Skin epidermis (tissue), 12 donors: ENCODE data around the gene RCC2.

Experiments
- H3K27ac ChIP-seq, 21 experiments: fragments of 200-600 bp; sonication (generic) in 11 of 21; one replicate each; pipeline ENCODE4 v1.5.0; 2020; ENCODE audit warnings: mild to moderate bottlenecking in 3 of 21, inconsistent platforms in 2 of 21, moderate library complexity in 2 of 21
- H3K4me3 ChIP-seq, 7 experiments: fragments of 200-600 bp; sonication (generic) in 2 of 7; one replicate each; pipeline ENCODE4 v1.5.0; 2020; ENCODE audit warnings: inconsistent platforms in 2 of 7, mild to moderate bottlenecking in 2 of 7, moderate library complexity in 1 of 7

RCC2 gene

DNA sequence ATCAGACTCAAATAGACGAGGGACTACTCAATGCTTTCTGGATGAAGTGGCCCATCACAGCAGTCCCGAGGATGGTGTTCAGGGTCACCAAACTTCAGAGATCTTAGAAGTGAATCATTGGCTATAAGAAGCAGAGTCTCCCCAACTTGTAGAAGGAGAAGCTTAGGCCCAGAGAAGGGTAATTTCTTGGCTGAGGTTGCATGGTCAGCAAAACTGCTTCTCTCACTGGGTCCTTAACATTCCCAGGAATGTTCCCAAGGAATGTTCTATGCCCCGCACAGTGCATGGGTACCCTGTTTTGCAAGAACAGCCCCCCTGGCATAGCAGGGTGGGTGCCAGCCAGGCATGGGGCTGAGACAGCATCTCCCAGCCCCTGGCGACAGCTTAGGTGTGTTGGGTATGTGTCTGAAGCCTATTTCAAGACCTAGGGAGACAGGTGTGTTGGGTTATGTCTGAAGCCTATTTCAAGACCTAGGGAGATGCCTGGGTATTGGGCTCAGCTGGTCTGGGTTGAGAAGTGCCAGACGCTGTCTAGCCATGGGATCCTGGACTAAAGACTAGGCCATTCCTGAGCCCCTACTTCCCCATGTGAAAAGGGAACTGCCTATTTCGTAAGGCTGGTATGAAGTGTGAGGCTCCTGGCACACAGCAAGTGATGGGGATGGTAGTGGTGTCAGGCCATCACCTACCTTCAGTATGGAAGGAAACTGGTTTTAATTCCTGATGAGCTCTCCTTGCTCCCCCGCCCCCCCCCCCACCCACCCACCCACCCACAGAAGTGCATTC, 41.4 kb downstream of the RCC2 start:
- H3K4me3 ChIP-seq = no peak overlapping the region
- H3K27ac ChIP-seq = no peak overlapping the region

- no peak overlapping the region for H3K27ac ChIP-seq
- H3K4me3 ChIP-seq = no peak overlapping the region
These were observed 46.2 kb downstream of the RCC2 start for GRCh38 chr1:17393230-17393629.

DNA sequence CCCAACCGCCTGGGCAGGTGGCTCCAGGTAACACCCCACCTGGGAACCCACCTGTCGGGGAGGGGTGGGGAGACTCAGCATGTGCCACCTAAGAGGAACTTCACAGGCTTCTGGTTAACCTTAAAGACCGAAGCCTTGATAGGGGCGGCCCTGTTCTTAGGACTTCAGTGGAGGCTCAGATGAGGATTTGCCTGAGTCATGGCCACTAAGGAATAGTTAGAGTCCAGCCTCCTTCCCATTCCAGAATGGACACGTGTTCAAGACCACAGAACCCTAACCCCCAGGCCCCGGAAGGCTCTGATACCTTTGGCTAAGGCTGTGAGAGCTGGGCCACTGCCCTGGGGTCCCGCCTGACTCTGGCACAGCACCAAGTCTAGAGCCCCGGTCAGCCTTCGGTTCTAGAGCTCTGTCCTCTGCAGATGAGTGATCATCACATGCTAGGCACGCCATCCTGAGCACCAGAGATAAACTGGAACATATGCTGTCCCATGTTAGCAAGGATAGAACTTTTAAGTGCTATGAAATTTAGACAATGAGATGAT, 47.2 kb downstream of the RCC2 start:
- Histone ChIP-seq H3K27ac (no peak overlapping the region), H3K4me3 (no peak overlapping the region)

GRCh38 chr1:17381161-17381560, 58.3 kb downstream of the RCC2 start:
- no peak overlapping the region for H3K4me3 ChIP-seq
- H3K27ac ChIP-seq = no peak overlapping the region

DNA sequence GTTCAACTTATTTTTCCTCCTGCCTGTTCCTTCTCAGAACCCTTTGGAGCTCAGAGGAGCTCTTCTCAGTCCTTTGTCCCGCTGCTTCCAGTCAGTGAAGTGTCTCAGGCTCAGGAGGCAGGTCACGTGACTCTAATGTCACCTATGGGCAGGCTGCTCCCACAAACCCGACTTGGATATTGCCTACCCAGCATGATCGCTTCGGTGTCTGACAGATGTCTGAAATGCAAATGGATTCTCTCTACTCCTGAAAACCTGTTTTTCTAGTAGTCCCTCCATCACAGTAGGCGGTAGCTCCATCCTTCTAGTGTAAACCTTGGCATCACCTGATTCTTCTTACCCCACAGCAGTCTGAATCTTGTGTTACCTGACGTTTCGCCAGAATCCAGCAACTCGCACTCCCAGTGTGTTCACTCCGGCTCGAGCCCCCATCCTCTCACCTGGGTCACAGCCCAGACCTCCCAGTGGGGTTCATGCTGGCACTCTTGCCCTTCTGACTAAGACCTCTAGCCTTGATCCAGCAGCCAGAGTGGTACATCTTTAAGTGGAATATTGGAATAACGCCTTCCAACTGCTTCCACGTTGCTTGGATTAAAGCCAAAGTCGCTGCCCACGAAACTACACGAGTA, 62.0 kb downstream of the RCC2 start:
- Histone ChIP-seq H3K27ac (peak overlapping the region in 2 of 21 experiments; percentile 7 to 63), H3K4me3 (no peak overlapping the region)

GRCh38 chr1:17375651-17376050, 63.8 kb downstream of the RCC2 start:
- Histone ChIP-seq H3K4me3 (no peak overlapping the region), H3K27ac (no peak overlapping the region)

- no peak overlapping the region for H3K4me3 ChIP-seq
- H3K27ac ChIP-seq = no peak overlapping the region
These were observed 66.5 kb downstream of the RCC2 start for GRCh38 chr1:17372955-17373354.

DNA sequence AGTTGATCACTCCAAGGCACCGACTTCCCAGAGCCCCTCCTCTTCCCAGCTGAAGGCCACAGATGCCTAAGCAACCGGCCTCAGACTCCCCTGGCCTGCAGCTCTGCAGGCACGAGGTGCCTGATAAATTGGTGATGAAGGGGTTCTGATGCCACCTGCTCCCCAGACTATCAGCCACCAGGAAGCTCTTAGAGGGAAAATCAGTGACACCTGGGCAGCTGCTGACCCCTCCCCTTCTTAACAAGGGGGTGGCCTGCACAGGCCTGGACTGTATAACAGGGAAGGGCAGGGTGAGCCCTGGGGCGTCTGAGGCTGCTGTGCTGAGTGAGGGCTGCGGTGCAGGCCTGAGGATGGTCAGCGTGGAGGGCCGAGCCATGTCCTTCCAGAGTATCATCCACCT, 67.6 kb downstream of the RCC2 start, which contains the start of gene PADI6:
PADI6 (plus strand) TSS at position 301 of the 400 bp plus-strand sequence; CDS start at position 351, 50 bp downstream.
- Histone ChIP-seq H3K4me3 (no peak within 1 kb of the TSS), H3K27ac (no peak within 1 kb of the TSS)

DNA sequence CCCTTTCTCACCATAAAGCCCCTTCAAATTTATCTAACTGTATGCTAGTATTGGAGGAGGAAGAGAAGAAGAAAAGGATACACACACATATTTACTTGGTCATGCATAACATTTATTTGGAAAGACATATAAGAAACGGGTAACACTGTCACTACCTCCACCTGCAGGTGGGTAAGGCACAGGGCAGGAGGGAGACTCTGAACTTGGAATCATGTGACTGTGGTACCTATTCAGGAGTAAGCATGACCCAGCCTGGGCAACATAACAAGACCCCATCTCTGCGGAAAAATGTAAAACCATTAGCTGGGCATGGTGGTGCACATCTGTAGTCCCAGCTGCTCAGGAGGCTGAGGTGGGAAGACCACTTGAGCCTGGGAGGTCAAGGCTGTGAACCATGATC, 68.9 kb downstream of the RCC2 start:
- no peak overlapping the region for H3K27ac ChIP-seq
- H3K4me3 ChIP-seq = no peak overlapping the region

- Histone ChIP-seq H3K4me3 (no peak overlapping the region), H3K27ac (no peak overlapping the region)
These were observed 70.0 kb downstream of the RCC2 start for GRCh38 chr1:17369466-17369865.

GRCh38 chr1:17365293-17365692, 74.2 kb downstream of the RCC2 start:
- no peak overlapping the region for H3K27ac ChIP-seq
- H3K4me3 ChIP-seq = no peak overlapping the region

DNA sequence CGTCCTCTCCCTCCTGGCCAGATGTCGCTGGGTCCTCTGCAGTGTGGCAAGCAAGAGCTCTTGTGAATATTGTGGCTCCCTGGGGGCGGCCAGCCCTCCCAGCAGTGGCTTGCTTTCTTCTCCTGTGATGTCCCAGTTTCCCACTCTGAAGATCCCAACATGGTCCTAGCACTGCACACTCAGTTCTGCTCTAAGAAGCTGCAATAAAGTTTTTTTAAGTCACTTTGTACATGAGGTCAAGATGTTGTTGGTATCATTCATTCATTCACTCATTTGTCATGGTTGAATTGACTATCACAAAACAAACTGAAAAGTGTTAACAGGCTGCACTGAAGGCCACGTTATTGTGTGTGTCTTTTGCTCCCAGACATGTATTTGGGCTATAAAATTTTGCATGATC, 75.7 kb downstream of the RCC2 start:
- Histone ChIP-seq H3K4me3 (no peak overlapping the region), H3K27ac (no peak overlapping the region)

DNA sequence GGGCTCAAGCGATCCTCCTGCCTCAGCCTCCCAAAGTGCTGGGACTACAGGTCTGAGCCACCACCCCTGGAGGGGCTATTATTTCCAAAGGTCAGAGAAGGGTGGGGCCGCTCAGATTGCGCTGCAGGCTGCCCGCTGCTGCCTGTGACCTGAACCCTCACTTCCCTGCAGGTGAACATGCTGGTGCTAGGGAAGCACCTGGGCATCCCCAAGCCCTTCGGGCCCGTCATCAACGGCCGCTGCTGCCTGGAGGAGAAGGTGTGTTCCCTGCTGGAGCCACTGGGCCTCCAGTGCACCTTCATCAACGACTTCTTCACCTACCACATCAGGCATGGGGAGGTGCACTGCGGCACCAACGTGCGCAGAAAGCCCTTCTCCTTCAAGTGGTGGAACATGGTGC, 76.1 kb downstream of the RCC2 start:
- Histone ChIP-seq H3K4me3 (no peak overlapping the region), H3K27ac (no peak overlapping the region)

GRCh38 chr1:17361687-17362086, 77.8 kb downstream of the RCC2 start:
- no peak overlapping the region for H3K27ac ChIP-seq
- H3K4me3 ChIP-seq = no peak overlapping the region

GRCh38 chr1:17360272-17360956, 79.1 kb downstream of the RCC2 start:
- no peak overlapping the region for H3K27ac ChIP-seq
- no peak overlapping the region for H3K4me3 ChIP-seq

DNA sequence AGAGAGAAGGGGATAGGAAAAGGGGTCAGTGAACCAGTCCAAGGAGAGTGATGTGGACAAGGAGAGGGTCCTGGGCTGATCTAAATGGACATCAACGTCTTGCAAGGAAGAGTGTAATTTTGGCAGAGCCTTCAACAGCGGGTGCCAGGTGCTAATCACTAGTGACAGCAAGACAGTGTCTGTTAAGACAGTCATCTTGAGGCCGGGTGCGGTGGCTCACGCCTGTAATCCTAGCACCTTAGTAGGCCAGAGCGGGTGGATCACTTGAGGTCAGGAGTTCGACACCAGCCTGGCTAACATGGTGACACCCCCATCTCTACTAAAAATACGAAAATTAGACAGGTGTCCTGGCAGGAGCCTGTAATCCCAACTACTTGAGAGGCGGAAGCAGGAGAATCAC, 79.7 kb downstream of the RCC2 start:
- H3K4me3 ChIP-seq = no peak overlapping the region
- no peak overlapping the region for H3K27ac ChIP-seq

GRCh38 chr1:17359031-17359430, 80.4 kb downstream of the RCC2 start:
- Histone ChIP-seq H3K4me3 (no peak overlapping the region), H3K27ac (no peak overlapping the region)

GRCh38 chr1:17358557-17358956, 80.9 kb downstream of the RCC2 start:
- H3K27ac ChIP-seq = no peak overlapping the region
- no peak overlapping the region for H3K4me3 ChIP-seq
